Trophoblast cell (in vitro differentiated cells and primary cell): Measurements from ENCODE around the gene FRY.

Experiments
- DNase-seq, 2 donors: peaks; one replicate each; pipeline ENCODE4 v3.0.0-alpha.2; 2016
- H2AFZ ChIP-seq: 2 replicates; pipeline ENCODE4 v1.6.1; 2013; ENCODE audit warnings: low read length, moderate library complexity, mild to moderate bottlenecking; ENCODE audit not compliant: insufficient read depth, poor library complexity
- H2AK5ac ChIP-seq: 2 replicates; pipeline ENCODE4 v1.6.1; 2013; ENCODE audit warnings: mild to moderate bottlenecking, low read length
- H2BK120ac ChIP-seq: 2 replicates; pipeline ENCODE4 v1.6.1; 2013; ENCODE audit warnings: low read length, mild to moderate bottlenecking, moderate library complexity; ENCODE audit not compliant: insufficient read depth, poor library complexity
- H2BK12ac ChIP-seq: 2 replicates; pipeline ENCODE4 v1.6.1; 2013; ENCODE audit warnings: mild to moderate bottlenecking, low read length, moderate library complexity
- H2BK5ac ChIP-seq: 2 replicates; pipeline ENCODE4 v1.6.1; 2013; ENCODE audit warnings: low read length, low read depth, moderate library complexity, mild to moderate bottlenecking; ENCODE audit not compliant: poor library complexity
- H3K14ac ChIP-seq: 2 replicates; pipeline ENCODE4 v1.6.1; 2013; ENCODE audit warnings: mild to moderate bottlenecking, low read length
- H3K18ac ChIP-seq: 2 replicates; pipeline ENCODE4 v1.6.1; 2013; ENCODE audit warnings: mild to moderate bottlenecking, low read length
- H3K23ac ChIP-seq: 2 replicates; pipeline ENCODE4 v1.6.1; 2013; ENCODE audit warnings: low read length
- H3K27ac ChIP-seq: 2 replicates; pipeline ENCODE4 v1.5.1; 2013; ENCODE audit warnings: low read depth, mild to moderate bottlenecking, inconsistent platforms, low read length, moderate library complexity
- H3K27me3 ChIP-seq: 2 replicates; pipeline ENCODE4 v1.6.1; 2013; ENCODE audit warnings: inconsistent platforms, mild to moderate bottlenecking, low read length, moderate library complexity; ENCODE audit not compliant: insufficient read depth
- H3K36me3 ChIP-seq, 2 experiments: 1 replicate in 1 of 2; 2 replicates in 1 of 2; pipeline ENCODE4 v1.6.1; 2013; ENCODE audit warnings: low read length in 2 of 2, mild to moderate bottlenecking in 2 of 2, moderate library complexity in 1 of 2; ENCODE audit not compliant: insufficient read depth in 2 of 2, control insufficient read depth in 1 of 2
- H3K4ac ChIP-seq: 2 replicates; pipeline ENCODE4 v1.6.1; 2013; ENCODE audit warnings: low read depth, mild to moderate bottlenecking, low read length, moderate library complexity
- H3K4me1 ChIP-seq, 2 experiments: 1 replicate in 1 of 2; 2 replicates in 1 of 2; pipeline ENCODE4 v1.6.1; 2013; ENCODE audit warnings: low read length in 2 of 2, mild to moderate bottlenecking in 2 of 2, moderate library complexity in 1 of 2; ENCODE audit not compliant: insufficient read depth in 2 of 2, control insufficient read depth in 1 of 2
- H3K4me2 ChIP-seq: 2 replicates; pipeline ENCODE4 v1.6.1; 2013; ENCODE audit warnings: inconsistent platforms, mild to moderate bottlenecking, low read length, moderate library complexity
- H3K4me3 ChIP-seq: 2 replicates; pipeline ENCODE4 v1.5.1; 2013; ENCODE audit warnings: mild to moderate bottlenecking, low read depth, low read length, inconsistent platforms
- H3K79me1 ChIP-seq: one replicate; pipeline ENCODE4 v1.6.1; 2013; ENCODE audit warnings: low read length
- H3K79me2 ChIP-seq: 2 replicates; pipeline ENCODE4 v1.6.1; 2013; ENCODE audit warnings: low read length, mild to moderate bottlenecking; ENCODE audit not compliant: control insufficient read depth, insufficient read depth, poor library complexity
- H3K9ac ChIP-seq: 2 replicates; pipeline ENCODE4 v1.6.1; 2013; ENCODE audit warnings: mild to moderate bottlenecking, low read length
- H3K9me3 ChIP-seq: 2 replicates; pipeline ENCODE4 v1.6.1; 2013; ENCODE audit warnings: low read depth, mild to moderate bottlenecking, control low read depth, inconsistent platforms, low read length; ENCODE audit not compliant: insufficient read depth
- H4K12ac ChIP-seq: 2 replicates; pipeline ENCODE4 v1.6.1; 2013; ENCODE audit warnings: low read depth, mild to moderate bottlenecking, low read length, moderate library complexity
- H4K8ac ChIP-seq: 2 replicates; pipeline ENCODE4 v1.6.1; 2013; ENCODE audit warnings: low read depth, mild to moderate bottlenecking, low read length, moderate library complexity
- H4K91ac ChIP-seq: one replicate; pipeline ENCODE4 v1.6.1; 2013; ENCODE audit warnings: low read depth, mild to moderate bottlenecking, low read length, moderate library complexity
- WGBS: extraction: QIAGEN DNeasy Blood & Tissue Kit; methylation state at CpG from one replicate; pipeline ENCODE4 v1.1.7; 2013; ENCODE audit warnings: missing lambda C conversion rate; ENCODE audit not compliant: insufficient read length, insufficient coverage; ENCODE audit errors: extremely low coverage; 5-methylcytosine and 5-hydroxymethylcytosine counted together

FRY gene

DNA sequence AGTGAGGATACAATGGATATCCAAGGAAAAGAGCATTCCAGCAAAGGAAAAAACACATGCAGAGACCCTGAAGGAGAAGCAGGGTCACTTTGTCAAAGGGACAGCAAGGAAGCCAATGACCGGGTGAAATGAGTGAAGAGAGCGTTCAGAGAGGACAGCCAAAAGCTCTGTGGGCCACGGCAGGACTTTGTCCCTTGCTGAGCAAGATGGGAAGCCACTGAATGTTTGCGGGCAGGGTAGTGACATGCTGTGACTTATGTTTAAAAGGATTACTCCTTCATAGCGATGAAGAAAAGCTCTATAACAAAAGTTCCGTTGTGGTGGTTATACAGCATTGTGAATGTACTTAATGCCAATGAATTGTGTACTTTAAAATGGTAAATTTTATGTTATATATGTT lies 267.1 kb downstream of the FRY start:
- H4K12ac ChIP-seq = no peak overlapping the region

GRCh38 chr13:32299893-32300292 lies 268.3 kb downstream of the FRY start:
- no peaks in the 10 kb centered on the region for H3K36me3 ChIP-seq
- no peak overlapping the region for H3K4me3 ChIP-seq
- H3K4ac ChIP-seq = no peak overlapping the region
- H2AFZ ChIP-seq = no peak overlapping the region
- no peak overlapping the region for H2BK5ac ChIP-seq
- no peak overlapping the region for H2BK120ac ChIP-seq
- no peak overlapping the region for H3K27ac ChIP-seq
- H4K8ac ChIP-seq = no peak overlapping the region
- H3K27me3 ChIP-seq = no peaks in the 10 kb centered on the region
- DNase-seq = no peak
- H2BK12ac ChIP-seq = no peak overlapping the region
- no peak overlapping the region for H3K23ac ChIP-seq
- H2AK5ac ChIP-seq = no peak overlapping the region
- no peak overlapping the region for H3K18ac ChIP-seq
- H4K91ac ChIP-seq = no peak overlapping the region
- no peaks in the 10 kb centered on the region for H3K4me1 ChIP-seq
- H3K9ac ChIP-seq = no peak overlapping the region
- H4K12ac ChIP-seq = no peak overlapping the region
- H3K9me3 ChIP-seq = no peaks in the 10 kb centered on the region
- WGBS = no CpG with 5 or more reads among the region's 4 CpGs
- H3K4me2 ChIP-seq = no peak overlapping the region
- no peaks in the 10 kb centered on the region for H3K79me2 ChIP-seq
- no peaks in the 10 kb centered on the region for H3K79me1 ChIP-seq
- no peak overlapping the region for H3K14ac ChIP-seq

More for the DNA sequence above, 267.1 kb downstream of the FRY start:
- Histone ChIP-seq H3K36me3 (no peaks in the 10 kb centered on the region), H2AK5ac (no peak overlapping the region), H3K9ac (no peak overlapping the region), H3K27ac (no peak overlapping the region), H3K79me1 (no peaks in the 10 kb centered on the region), H3K14ac (no peak overlapping the region), H3K4me1 (no peaks in the 10 kb centered on the region), H3K23ac (no peak overlapping the region), H2AFZ (no peak overlapping the region), H3K79me2 (no peaks in the 10 kb centered on the region), H3K4me3 (no peak overlapping the region), H2BK120ac (no peak overlapping the region), H3K27me3 (no peaks in the 10 kb centered on the region), H2BK5ac (no peak overlapping the region), H3K18ac (no peak overlapping the region), H2BK12ac (no peak overlapping the region), H3K9me3 (no peaks in the 10 kb centered on the region), H4K91ac (no peak overlapping the region), H3K4me2 (no peak overlapping the region), H4K8ac (no peak overlapping the region), H3K4ac (no peak overlapping the region)
- WGBS = no CpG with 5 or more reads among the region's 6 CpGs
- DNase-seq = no peak

DNA sequence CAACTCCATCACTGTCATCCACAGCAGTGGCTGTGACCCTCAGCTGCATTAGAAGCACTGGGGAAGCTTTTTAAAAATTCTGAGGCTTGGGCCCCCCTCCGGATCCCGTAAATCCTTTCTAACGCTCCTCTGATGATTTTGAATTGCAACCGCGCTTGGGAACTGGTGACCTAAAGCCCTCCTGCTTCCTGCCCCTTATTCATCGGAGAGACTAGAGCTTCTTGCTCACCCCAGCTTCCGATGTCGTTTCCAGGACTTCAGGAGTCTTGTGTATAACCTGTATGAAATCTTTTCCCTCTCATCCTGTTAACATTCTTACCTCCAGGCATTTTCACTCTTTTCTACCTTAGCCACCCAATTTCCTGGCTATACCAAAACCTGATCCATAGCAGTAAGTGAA lies 268.8 kb downstream of the FRY start:
- H2AK5ac ChIP-seq = no peak overlapping the region
- H3K4me1 ChIP-seq = no peaks in the 10 kb centered on the region
- H3K27me3 ChIP-seq = no peaks in the 10 kb centered on the region
- H3K79me2 ChIP-seq = no peaks in the 10 kb centered on the region
- no peaks in the 10 kb centered on the region for H3K79me1 ChIP-seq
- no peak for DNase-seq
- H2BK120ac ChIP-seq = no peak overlapping the region
- no peak overlapping the region for H3K4me2 ChIP-seq
- H3K4ac ChIP-seq = no peak overlapping the region
- H4K12ac ChIP-seq = no peak overlapping the region
- no peak overlapping the region for H4K91ac ChIP-seq
- no peak overlapping the region for H3K14ac ChIP-seq
- no peaks in the 10 kb centered on the region for H3K36me3 ChIP-seq
- H3K4me3 ChIP-seq = no peak overlapping the region
- no peak overlapping the region for H3K27ac ChIP-seq
- H2BK5ac ChIP-seq = no peak overlapping the region
- no peak overlapping the region for H3K9ac ChIP-seq
- H3K9me3 ChIP-seq = no peaks in the 10 kb centered on the region
- H2BK12ac ChIP-seq = no peak overlapping the region
- H2AFZ ChIP-seq = no peak overlapping the region
- H3K23ac ChIP-seq = no peak overlapping the region
- no CpG with 5 or more reads among the region's 8 CpGs for WGBS
- H3K18ac ChIP-seq = no peak overlapping the region
- no peak overlapping the region for H4K8ac ChIP-seq

- no peak overlapping the region for H3K14ac ChIP-seq
- no CpG with 5 or more reads among the region's 1 CpG for WGBS
These were observed 269.3 kb downstream of the FRY start for GRCh38 chr13:32300920-32301319.

More at GRCh38 chr13:32300920-32301319, 269.3 kb downstream of the FRY start:
- no peak overlapping the region for H3K4me3 ChIP-seq
- H2BK5ac ChIP-seq = no peak overlapping the region
- H3K4ac ChIP-seq = no peak overlapping the region
- no peak overlapping the region for H2BK120ac ChIP-seq
- DNase-seq = no peak
- H3K36me3 ChIP-seq = no peaks in the 10 kb centered on the region
- no peaks in the 10 kb centered on the region for H3K27me3 ChIP-seq
- H2BK12ac ChIP-seq = no peak overlapping the region
- no peak overlapping the region for H3K27ac ChIP-seq
- H2AFZ ChIP-seq = no peak overlapping the region
- no peaks in the 10 kb centered on the region for H3K79me2 ChIP-seq
- H3K79me1 ChIP-seq = no peaks in the 10 kb centered on the region
- H3K9me3 ChIP-seq = no peaks in the 10 kb centered on the region
- no peak overlapping the region for H4K91ac ChIP-seq
- H4K12ac ChIP-seq = no peak overlapping the region
- no peak overlapping the region for H3K9ac ChIP-seq
- no peak overlapping the region for H3K18ac ChIP-seq
- H2AK5ac ChIP-seq = no peak overlapping the region
- no peak overlapping the region for H3K4me2 ChIP-seq
- no peaks in the 10 kb centered on the region for H3K4me1 ChIP-seq
- no peak overlapping the region for H4K8ac ChIP-seq
- H3K23ac ChIP-seq = no peak overlapping the region
